OCI-LY7 (cell line): Measurements from ENCODE around the gene WNT11.

Experiments
- CTCF ChIP-seq: fragments of 200-600 bp; sonication (generic); conservative IDR thresholded peaks from 2 replicates; pipeline ENCODE4 v1.5.1; 2014; ENCODE audit warnings: mild to moderate bottlenecking, antibody characterized with exemption, low read length, moderate library complexity, mixed read lengths
- EZH2phosphoT487 ChIP-seq: fragments of 200-600 bp; sonication (generic); IDR thresholded peaks from 2 replicates; pipeline ENCODE4 v1.6.1; 2018; ENCODE audit warnings: low read depth, borderline replicate concordance, mild to moderate bottlenecking, mixed run types, antibody characterized with exemption, low read length, moderate library complexity, mixed read lengths

- no peak for TF ChIP-seq CTCF
- no peak for TF ChIP-seq EZH2phosphoT487
Measured at GRCh38 chr11:76157891-76158290, 48.4 kb downstream of the WNT11 start.
